Liver (tissue), 3 donors: Measurements from ENCODE around the gene SCUBE3.

Source experiments
- EGR1 ChIP-seq, 2 donors: IDR thresholded peaks; 2 replicates each; pipeline ENCODE4 v1.6.1; 2016 to 2018; ENCODE audit warnings: antibody characterized with exemption in 2 of 2, low read depth in 2 of 2
- FOXA1 ChIP-seq: IDR thresholded peaks from 2 replicates; pipeline ENCODE4 v1.6.1; 2016; ENCODE audit warnings: antibody characterized with exemption
- GABPA ChIP-seq, 2 donors: IDR thresholded peaks in 1 of 2; conservative IDR thresholded peaks in 1 of 2; 2 replicates each; pipeline ENCODE4 v1.6.1; 2016; ENCODE audit warnings: antibody characterized with exemption in 2 of 2, mild to moderate bottlenecking in 1 of 2, moderate library complexity in 1 of 2
- HNF4G ChIP-seq: IDR thresholded peaks from 2 replicates; pipeline ENCODE4 v1.6.1; 2016; ENCODE audit warnings: antibody characterized with exemption
- JUND ChIP-seq, 2 donors: IDR thresholded peaks; 2 replicates each; pipeline ENCODE4 v1.6.1; 2016; ENCODE audit warnings: antibody characterized with exemption in 2 of 2
- NR2F2 ChIP-seq: IDR thresholded peaks from 2 replicates; pipeline ENCODE4 v1.6.1; 2016; ENCODE audit warnings: antibody characterized with exemption
- RXRA ChIP-seq, 2 donors: IDR thresholded peaks; 2 replicates each; pipeline ENCODE4 v1.6.1; 2017 to 2018; ENCODE audit warnings: antibody characterized with exemption in 2 of 2, mild to moderate bottlenecking in 1 of 2
- SP1 ChIP-seq: IDR thresholded peaks from 2 replicates; pipeline ENCODE4 v1.6.1; 2018; ENCODE audit warnings: antibody characterized with exemption, mild to moderate bottlenecking
- TAF1 ChIP-seq: conservative IDR thresholded peaks from 2 replicates; pipeline ENCODE4 v1.6.1; 2016; ENCODE audit warnings: antibody characterized with exemption, mild to moderate bottlenecking
- TF ChIP-seq, protein P1 (sequence below): fragments of 150-350 bp; IDR thresholded peaks from 2 replicates; pipeline ENCODE4 v1.5.1; 2017; ENCODE audit warnings: improper control_type of control experiment, low read depth, low read length; ENCODE audit not compliant: missing input control
- TF ChIP-seq, protein P2 (sequence below): IDR thresholded peaks from 2 replicates; pipeline ENCODE4 v1.6.1; 2016; ENCODE audit warnings: antibody characterized with exemption
- TF ChIP-seq, protein P3 (sequence below): IDR thresholded peaks from 2 replicates; pipeline ENCODE4 v1.6.1; 2016; ENCODE audit warnings: antibody characterized with exemption, mild to moderate bottlenecking
- TF ChIP-seq, protein P4 (sequence below): IDR thresholded peaks from 2 replicates; pipeline ENCODE4 v1.6.1; 2016; ENCODE audit warnings: antibody characterized with exemption
- TF ChIP-seq, protein P5 (sequence below): IDR thresholded peaks from 2 replicates; pipeline ENCODE4 v1.6.1; 2016; ENCODE audit warnings: antibody characterized with exemption
- donor health status: healthy.
- donor health status: healthy.

DNA sequence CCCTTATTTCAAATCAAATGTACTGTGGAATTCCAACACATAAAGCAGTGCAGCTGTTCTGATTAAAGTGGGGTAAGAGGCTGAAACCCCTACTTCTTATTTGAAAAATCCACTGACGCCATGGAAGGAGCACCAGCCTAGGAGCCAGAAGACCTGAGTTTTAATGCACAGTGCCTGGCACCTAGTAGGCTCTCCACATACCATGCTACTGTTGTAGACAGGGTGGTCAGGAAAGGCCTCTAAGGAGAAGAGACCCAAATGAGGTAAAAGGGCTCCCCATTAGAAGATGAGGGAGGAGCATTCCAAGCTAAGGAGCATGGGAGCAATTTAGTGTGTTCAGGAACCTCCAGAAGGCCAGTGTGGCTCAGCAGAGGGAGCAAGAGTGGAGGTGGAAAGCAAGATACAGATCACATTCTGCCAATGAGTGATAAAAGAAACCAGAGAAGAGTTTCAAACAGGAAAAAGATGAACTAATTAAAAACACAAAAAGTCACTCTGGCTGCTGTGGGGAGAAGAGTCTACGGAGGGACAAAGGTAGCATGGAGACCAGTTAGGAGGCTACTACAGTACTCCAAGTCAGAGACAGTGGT lies 34.0 kb downstream of the SCUBE3 start:
- no peak for TF ChIP-seq NR2F2
- TF ChIP-seq, protein P1, sequence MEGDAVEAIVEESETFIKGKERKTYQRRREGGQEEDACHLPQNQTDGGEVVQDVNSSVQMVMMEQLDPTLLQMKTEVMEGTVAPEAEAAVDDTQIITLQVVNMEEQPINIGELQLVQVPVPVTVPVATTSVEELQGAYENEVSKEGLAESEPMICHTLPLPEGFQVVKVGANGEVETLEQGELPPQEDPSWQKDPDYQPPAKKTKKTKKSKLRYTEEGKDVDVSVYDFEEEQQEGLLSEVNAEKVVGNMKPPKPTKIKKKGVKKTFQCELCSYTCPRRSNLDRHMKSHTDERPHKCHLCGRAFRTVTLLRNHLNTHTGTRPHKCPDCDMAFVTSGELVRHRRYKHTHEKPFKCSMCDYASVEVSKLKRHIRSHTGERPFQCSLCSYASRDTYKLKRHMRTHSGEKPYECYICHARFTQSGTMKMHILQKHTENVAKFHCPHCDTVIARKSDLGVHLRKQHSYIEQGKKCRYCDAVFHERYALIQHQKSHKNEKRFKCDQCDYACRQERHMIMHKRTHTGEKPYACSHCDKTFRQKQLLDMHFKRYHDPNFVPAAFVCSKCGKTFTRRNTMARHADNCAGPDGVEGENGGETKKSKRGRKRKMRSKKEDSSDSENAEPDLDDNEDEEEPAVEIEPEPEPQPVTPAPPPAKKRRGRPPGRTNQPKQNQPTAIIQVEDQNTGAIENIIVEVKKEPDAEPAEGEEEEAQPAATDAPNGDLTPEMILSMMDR, result no peak
- TF ChIP-seq, protein P2, sequence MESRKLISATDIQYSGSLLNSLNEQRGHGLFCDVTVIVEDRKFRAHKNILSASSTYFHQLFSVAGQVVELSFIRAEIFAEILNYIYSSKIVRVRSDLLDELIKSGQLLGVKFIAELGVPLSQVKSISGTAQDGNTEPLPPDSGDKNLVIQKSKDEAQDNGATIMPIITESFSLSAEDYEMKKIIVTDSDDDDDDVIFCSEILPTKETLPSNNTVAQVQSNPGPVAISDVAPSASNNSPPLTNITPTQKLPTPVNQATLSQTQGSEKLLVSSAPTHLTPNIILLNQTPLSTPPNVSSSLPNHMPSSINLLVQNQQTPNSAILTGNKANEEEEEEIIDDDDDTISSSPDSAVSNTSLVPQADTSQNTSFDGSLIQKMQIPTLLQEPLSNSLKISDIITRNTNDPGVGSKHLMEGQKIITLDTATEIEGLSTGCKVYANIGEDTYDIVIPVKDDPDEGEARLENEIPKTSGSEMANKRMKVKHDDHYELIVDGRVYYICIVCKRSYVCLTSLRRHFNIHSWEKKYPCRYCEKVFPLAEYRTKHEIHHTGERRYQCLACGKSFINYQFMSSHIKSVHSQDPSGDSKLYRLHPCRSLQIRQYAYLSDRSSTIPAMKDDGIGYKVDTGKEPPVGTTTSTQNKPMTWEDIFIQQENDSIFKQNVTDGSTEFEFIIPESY, result no peak
- TF ChIP-seq, protein P3, sequence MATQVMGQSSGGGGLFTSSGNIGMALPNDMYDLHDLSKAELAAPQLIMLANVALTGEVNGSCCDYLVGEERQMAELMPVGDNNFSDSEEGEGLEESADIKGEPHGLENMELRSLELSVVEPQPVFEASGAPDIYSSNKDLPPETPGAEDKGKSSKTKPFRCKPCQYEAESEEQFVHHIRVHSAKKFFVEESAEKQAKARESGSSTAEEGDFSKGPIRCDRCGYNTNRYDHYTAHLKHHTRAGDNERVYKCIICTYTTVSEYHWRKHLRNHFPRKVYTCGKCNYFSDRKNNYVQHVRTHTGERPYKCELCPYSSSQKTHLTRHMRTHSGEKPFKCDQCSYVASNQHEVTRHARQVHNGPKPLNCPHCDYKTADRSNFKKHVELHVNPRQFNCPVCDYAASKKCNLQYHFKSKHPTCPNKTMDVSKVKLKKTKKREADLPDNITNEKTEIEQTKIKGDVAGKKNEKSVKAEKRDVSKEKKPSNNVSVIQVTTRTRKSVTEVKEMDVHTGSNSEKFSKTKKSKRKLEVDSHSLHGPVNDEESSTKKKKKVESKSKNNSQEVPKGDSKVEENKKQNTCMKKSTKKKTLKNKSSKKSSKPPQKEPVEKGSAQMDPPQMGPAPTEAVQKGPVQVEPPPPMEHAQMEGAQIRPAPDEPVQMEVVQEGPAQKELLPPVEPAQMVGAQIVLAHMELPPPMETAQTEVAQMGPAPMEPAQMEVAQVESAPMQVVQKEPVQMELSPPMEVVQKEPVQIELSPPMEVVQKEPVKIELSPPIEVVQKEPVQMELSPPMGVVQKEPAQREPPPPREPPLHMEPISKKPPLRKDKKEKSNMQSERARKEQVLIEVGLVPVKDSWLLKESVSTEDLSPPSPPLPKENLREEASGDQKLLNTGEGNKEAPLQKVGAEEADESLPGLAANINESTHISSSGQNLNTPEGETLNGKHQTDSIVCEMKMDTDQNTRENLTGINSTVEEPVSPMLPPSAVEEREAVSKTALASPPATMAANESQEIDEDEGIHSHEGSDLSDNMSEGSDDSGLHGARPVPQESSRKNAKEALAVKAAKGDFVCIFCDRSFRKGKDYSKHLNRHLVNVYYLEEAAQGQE, result no peak
- TF ChIP-seq, protein P4, sequence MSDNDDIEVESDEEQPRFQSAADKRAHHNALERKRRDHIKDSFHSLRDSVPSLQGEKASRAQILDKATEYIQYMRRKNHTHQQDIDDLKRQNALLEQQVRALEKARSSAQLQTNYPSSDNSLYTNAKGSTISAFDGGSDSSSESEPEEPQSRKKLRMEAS, result no peak
- no peak for TF ChIP-seq FOXA1
- TF ChIP-seq TAF1, result no peak
- no peak for TF ChIP-seq EGR1 (IDR thresholded peaks at IDR 0.05; ENCODE audit: low read depth in 2 of 2)
- TF ChIP-seq GABPA (IDR thresholded peaks at IDR 0.05 in 1 of 2, conservative IDR thresholded peaks at IDR 0.05 in 1 of 2), result no peak
- no peak for TF ChIP-seq JUND (IDR thresholded peaks at IDR 0.05)
- TF ChIP-seq, protein P5, sequence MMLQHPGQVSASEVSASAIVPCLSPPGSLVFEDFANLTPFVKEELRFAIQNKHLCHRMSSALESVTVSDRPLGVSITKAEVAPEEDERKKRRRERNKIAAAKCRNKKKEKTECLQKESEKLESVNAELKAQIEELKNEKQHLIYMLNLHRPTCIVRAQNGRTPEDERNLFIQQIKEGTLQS, result no peak
- TF ChIP-seq RXRA (IDR thresholded peaks at IDR 0.05), result no peak
- no peak for TF ChIP-seq HNF4G
- TF ChIP-seq SP1, result no peak
